ACC112 (cell line): ENCODE results near the gene FAM149A.

Experiments used
- H2AFZ ChIP-seq: fragments of 200-600 bp; sonication (generic); one replicate; pipeline ENCODE4 v1.6.0; 2017; ENCODE audit warnings: antibody characterized with exemption, low read length; ENCODE audit not compliant: unreplicated experiment
- H3K27ac ChIP-seq: fragments of 200-600 bp; sonication (generic); 2 replicates; pipeline ENCODE4 v1.5.1; 2014; ENCODE audit warnings: low read depth, mild to moderate bottlenecking, antibody characterized with exemption, low read length, moderate library complexity
- H3K27me3 ChIP-seq: fragments of 200-600 bp; sonication (generic); 2 replicates; pipeline ENCODE4 v1.6.1; 2014; ENCODE audit warnings: mild to moderate bottlenecking, antibody characterized with exemption, low read length, moderate library complexity, mixed read lengths; ENCODE audit not compliant: insufficient read depth
- H3K36me3 ChIP-seq: fragments of 200-600 bp; sonication (generic); 2 replicates; pipeline ENCODE4 v1.6.1; 2016; ENCODE audit warnings: mild to moderate bottlenecking, antibody characterized with exemption, low read length, moderate library complexity, mixed read lengths; ENCODE audit not compliant: insufficient read depth
- H3K4me1 ChIP-seq: fragments of 200-600 bp; sonication (generic); one replicate; pipeline ENCODE4 v1.6.1; 2016; ENCODE audit warnings: low read length, mixed read lengths; ENCODE audit not compliant: insufficient read depth, unreplicated experiment, control insufficient read depth
- H3K4me3 ChIP-seq: fragments of 200-600 bp; sonication (generic); 2 replicates; pipeline ENCODE4 v1.5.1; 2014; ENCODE audit warnings: mild to moderate bottlenecking, low read depth, low read length
- H3K79me2 ChIP-seq: fragments of 200-600 bp; sonication (generic); one replicate; pipeline ENCODE4 v1.6.0; 2016; ENCODE audit warnings: low read length; ENCODE audit not compliant: control insufficient read depth, unreplicated experiment, insufficient read depth

FAM149A gene

GRCh38 chr4:186158966-186159365 is 54.5 kb downstream of the FAM149A start:
- H3K4me3 ChIP-seq = no peak overlapping the region
- no peaks in the 10 kb centered on the region for H3K4me1 ChIP-seq
- H3K36me3 ChIP-seq = no peaks in the 10 kb centered on the region
- H2AFZ ChIP-seq = no peak overlapping the region
- no peaks in the 10 kb centered on the region for H3K27me3 ChIP-seq
- no peak overlapping the region for H3K27ac ChIP-seq
- H3K79me2 ChIP-seq = no peaks in the 10 kb centered on the region

GRCh38 chr4:186159613-186160012 is 55.1 kb downstream of the FAM149A start:
- Histone ChIP-seq H3K27me3 (no peaks in the 10 kb centered on the region), H3K4me3 (no peak overlapping the region), H3K27ac (no peak overlapping the region), H3K79me2 (no peaks in the 10 kb centered on the region), H2AFZ (no peak overlapping the region), H3K4me1 (no peaks in the 10 kb centered on the region), H3K36me3 (no peaks in the 10 kb centered on the region)

- H3K4me1 ChIP-seq = no peaks in the 10 kb centered on the region
- no peak overlapping the region for H3K4me3 ChIP-seq
- H3K36me3 ChIP-seq = no peaks in the 10 kb centered on the region
- no peaks in the 10 kb centered on the region for H3K27me3 ChIP-seq
- no peak overlapping the region for H2AFZ ChIP-seq
- H3K79me2 ChIP-seq = no peaks in the 10 kb centered on the region
- H3K27ac ChIP-seq = no peak overlapping the region
These were observed 56.6 kb downstream of the FAM149A start for GRCh38 chr4:186161138-186161537.

GRCh38 chr4:186166852-186167512 is 62.5 kb downstream of the FAM149A start:
- no peak overlapping the region for H2AFZ ChIP-seq
- no peaks in the 10 kb centered on the region for H3K4me1 ChIP-seq
- H3K4me3 ChIP-seq = no peak overlapping the region
- no peaks in the 10 kb centered on the region for H3K27me3 ChIP-seq
- no peaks in the 10 kb centered on the region for H3K79me2 ChIP-seq
- H3K36me3 ChIP-seq = no peaks in the 10 kb centered on the region
- no peak overlapping the region for H3K27ac ChIP-seq

GRCh38 chr4:186167605-186168004 is 63.1 kb downstream of the FAM149A start:
- H3K27me3 ChIP-seq = no peaks in the 10 kb centered on the region
- H3K4me1 ChIP-seq = no peaks in the 10 kb centered on the region
- no peaks in the 10 kb centered on the region for H3K79me2 ChIP-seq
- no peaks in the 10 kb centered on the region for H3K36me3 ChIP-seq
- H3K4me3 ChIP-seq = no peak overlapping the region
- H2AFZ ChIP-seq = no peak overlapping the region
- no peak overlapping the region for H3K27ac ChIP-seq

GRCh38 chr4:186168750-186169149 is 64.2 kb downstream of the FAM149A start:
- no peaks in the 10 kb centered on the region for H3K36me3 ChIP-seq
- H3K79me2 ChIP-seq = no peaks in the 10 kb centered on the region
- H3K4me1 ChIP-seq = no peaks in the 10 kb centered on the region
- H2AFZ ChIP-seq = no peak overlapping the region
- H3K27me3 ChIP-seq = no peaks in the 10 kb centered on the region
- H3K27ac ChIP-seq = no peak overlapping the region
- no peak overlapping the region for H3K4me3 ChIP-seq

GRCh38 chr4:186169333-186169944 is 64.9 kb downstream of the FAM149A start:
- H3K36me3 ChIP-seq = no peaks in the 10 kb centered on the region
- no peaks in the 10 kb centered on the region for H3K27me3 ChIP-seq
- H3K27ac ChIP-seq = no peak overlapping the region
- H3K4me3 ChIP-seq = no peak overlapping the region
- H3K79me2 ChIP-seq = no peaks in the 10 kb centered on the region
- no peaks in the 10 kb centered on the region for H3K4me1 ChIP-seq
- H2AFZ ChIP-seq = no peak overlapping the region

- no peaks in the 10 kb centered on the region for H3K79me2 ChIP-seq
- no peak overlapping the region for H3K4me3 ChIP-seq
- no peaks in the 10 kb centered on the region for H3K27me3 ChIP-seq
- H3K4me1 ChIP-seq = no peaks in the 10 kb centered on the region
- no peaks in the 10 kb centered on the region for H3K36me3 ChIP-seq
- H2AFZ ChIP-seq = no peak overlapping the region
- no peak overlapping the region for H3K27ac ChIP-seq
These were observed 65.7 kb downstream of the FAM149A start for GRCh38 chr4:186169945-186170802.

- no peak overlapping the region for H2AFZ ChIP-seq
- H3K4me3 ChIP-seq = no peak overlapping the region
- no peaks in the 10 kb centered on the region for H3K36me3 ChIP-seq
- H3K4me1 ChIP-seq = no peaks in the 10 kb centered on the region
- H3K27me3 ChIP-seq = no peaks in the 10 kb centered on the region
- H3K79me2 ChIP-seq = no peaks in the 10 kb centered on the region
- H3K27ac ChIP-seq = no peak overlapping the region
These were observed 66.5 kb downstream of the FAM149A start for GRCh38 chr4:186170966-186171365.

GRCh38 chr4:186172546-186172945 is 68.0 kb downstream of the FAM149A start:
- H3K79me2 ChIP-seq = no peaks in the 10 kb centered on the region
- H3K4me3 ChIP-seq = no peak overlapping the region
- H3K36me3 ChIP-seq = no peaks in the 10 kb centered on the region
- no peak overlapping the region for H2AFZ ChIP-seq
- H3K4me1 ChIP-seq = no peaks in the 10 kb centered on the region
- no peaks in the 10 kb centered on the region; the same call in 1 of the 2 replicates for H3K27me3 ChIP-seq
- no peak overlapping the region for H3K27ac ChIP-seq
